Heart left ventricle (tissue), 16 donors: ENCODE data around the gene CXCR5. TPM values are rescaled to one million over a fixed set of nuclear protein-coding genes. Genes with fewer than 3 reads are reported as not detected.

Experiments
- ATAC-seq, 4 donors: fragments of 200-7000 bp; cut with Tn5 transposase; one replicate each; pipeline ENCODE4 v1.9.1; 2020 to 2022; ENCODE audit warnings: moderate library complexity in 4 of 4, mild to moderate bottlenecking in 3 of 4, moderate number of reproducible peaks in 1 of 4
- DNase-seq, 5 donors: peaks; one replicate each; pipeline ENCODE4 v3.0.0-alpha.2; 2020
- H3K27ac ChIP-seq, 12 donors: fragments of 200-600 bp; sonication (generic) in 4 of 12; one replicate each; pipeline versions ENCODE4 v1.5.0 to v1.8.0; 2016 to 2022; ENCODE audit warnings: mild to moderate bottlenecking in 2 of 12
- H3K27me3 ChIP-seq, 9 donors: fragments of 200-600 bp; sonication (generic) in 2 of 9; one replicate each; pipeline versions ENCODE4 v1.5.1 to v1.8.0; 2016 to 2022; ENCODE audit warnings: mild to moderate bottlenecking in 3 of 9
- H3K36me3 ChIP-seq, 9 donors: fragments of 200-600 bp; sonication (generic) in 2 of 9; one replicate each; pipeline versions ENCODE4 v1.5.0 to v1.8.0; 2018 to 2022; ENCODE audit warnings: mild to moderate bottlenecking in 2 of 9
- H3K4me1 ChIP-seq, 12 donors: fragments of 200-600 bp; sonication (generic) in 4 of 12; one replicate each; pipeline versions ENCODE4 v1.5.0 to v1.8.0; 2016 to 2022; ENCODE audit warnings: mild to moderate bottlenecking in 3 of 12
- H3K4me3 ChIP-seq, 12 donors: fragments of 200-600 bp; sonication (generic) in 4 of 12; one replicate each; pipeline versions ENCODE4 v1.5.0 to v1.8.0; 2017 to 2022; ENCODE audit warnings: mild to moderate bottlenecking in 9 of 12, moderate library complexity in 4 of 12
- H3K9me3 ChIP-seq, 12 donors: fragments of 200-600 bp; sonication (generic) in 4 of 12; one replicate each; pipeline versions ENCODE4 v1.5.0 to v1.8.0; 2016 to 2022; ENCODE audit warnings: mild to moderate bottlenecking in 1 of 12
- CTCF ChIP-seq, 12 donors: fragments of 200-600 bp; sonication (generic) in 4 of 12; IDR thresholded peaks; one replicate each; pipeline versions ENCODE4 v1.5.0 to v1.8.0; 2018 to 2022; ENCODE audit warnings: antibody characterized with exemption in 12 of 12, mild to moderate bottlenecking in 5 of 12
- POLR2A ChIP-seq, 2 donors: fragments of 450-650 bp; IDR thresholded peaks; one replicate each; pipeline ENCODE4 v1.6.1; 2017; ENCODE audit warnings: antibody characterized with exemption in 2 of 2, mild to moderate bottlenecking in 2 of 2, moderate library complexity in 2 of 2
- WGBS, 4 donors: extraction: QIAGEN DNeasy Blood & Tissue Kit in 2 of 4; methylation state at CpG; one replicate each; pipeline versions ENCODE4 v1.1.5 to v1.1.7; 2013 to 2018; 5-methylcytosine and 5-hydroxymethylcytosine counted together
- intact Hi-C, 10 donors: fragments of 100-400 bp; cut with DNase I; formaldehyde crosslinking; loops; one replicate each; pipeline versions ENCODE4 v1.11.1 to v1.14.2; 2022
- polyA plus RNA-seq, 2 donors: library from polyadenylated mRNA; stranded (reverse); fragments of 200-250 nt; gene quantifications; one replicate each; pipeline ENCODE4 v1.2.3, GENCODE V29; 2013
- total RNA-seq, 9 donors: library from RNA; depleted of rRNA in 2 of 9; stranded (reverse); fragments of >200 nt in 2 of 9; fragmentation: NEBNext Ultra II Directional in 3 of 9; extraction: Animal tissue kit (Norgen Biotek cat#: 25700) in 3 of 9; gene quantifications; one replicate each; pipeline versions ENCODE4 v1.1.0 to v1.2.4, GENCODE V29; 2016 to 2023
- donor health status: ischemic (EF 13 %, LVEDD 7.1; RV severe dilation, severe dysfunction).
- donor health status: healthy with polysubstance abuse.
- donor health status: DM: no; HTN: yes; CAD: no.
- donor health status: DM: no; HTN: no; CAD: no.
- donor health status: ischemic (EF 25% LVEDD 6.9; RV normal size, moderate dysfunction).
- donor health status: ischemic (EF 25% LVEDD 5.7; RV mildly dilated, moderate dysfunction).
- donor health status: healthy.
- donor health status: DM: yes; HTN: yes; CAD: no.
- donor health status: ischemic (EF 35%, LVEDD 5.7; RV mildly dilated, moderate dysfunction).
- donor health status: nonischemic (EF 11% LVEDD 7.7; RV severe dilation, severe dysfunction).
- donor health status: DM: yes; HTN: yes; CAD: no.
- donor health status: PGD.
- donor health status: ischemic (EF 29% LVEDD 5.4; RV normal size, mild dysfunction).
- donor health status: nonischemic (EF 23%, LVEDD 6.1; RV moderate dilation, normal function).

CXCR5 gene
- total and polyA plus RNA-seq, 11 donors = 0.11 to 0.27 (median 0.25) TPM; not detected in 8

- peak in 3 of 5 donors; percentile 64 to 66 (median 64) for DNase-seq
- intact Hi-C loops = loop anchor here in 1 of 10 donors (5.0 to 10.0 kb wide), 2 partner anchors 36 to 239 kb away; no protein-coding TSS in a partner anchor
These were observed 49.8 kb downstream of the CXCR5 start for GRCh38 chr11:118933486-118933885.

GRCh38 chr11:118935376-118935775 is 51.7 kb downstream of the CXCR5 start:
- peaks cover 0 to 21% (median 10%) of the 10 kb centered on the region in 12 donors for H3K4me1 ChIP-seq
- no peak overlapping the region for H3K4me3 ChIP-seq
- ATAC-seq (no peak), DNase-seq (no peak)
- H3K27me3 ChIP-seq = no peaks in the 10 kb centered on the region
- no peak overlapping the region for H3K27ac ChIP-seq
- TF ChIP-seq CTCF (IDR thresholded peaks at IDR 0.05) (no peak), POLR2A (IDR thresholded peaks at IDR 0.05) (no peak)
- intact Hi-C loops = loop anchor here in 2 of 10 donors (5.0 to 10.0 kb wide), 2 partner anchors 33 to 241 kb away; no protein-coding TSS in a partner anchor
- H3K9me3 ChIP-seq = no peaks in the 10 kb centered on the region
- 88 to 92% (median 89%) methylated on average over 8 of the region's 8 CpGs for WGBS, 4 donors
- H3K36me3 ChIP-seq = no peaks in the 10 kb centered on the region

More at GRCh38 chr11:118933486-118933885, 49.8 kb downstream of the CXCR5 start:
- Histone ChIP-seq H3K4me1 (peaks cover 0 to 26% (median 15%) of the 10 kb centered on the region in 12 donors), H3K9me3 (no peaks in the 10 kb centered on the region), H3K4me3 (no peak overlapping the region), H3K27me3 (no peaks in the 10 kb centered on the region), H3K27ac (peak overlapping the region in 11 of 12 donors; percentile 33 to 78 (median 52)), H3K36me3 (no peaks in the 10 kb centered on the region)
- WGBS, 4 donors = 4 to 10% (median 5%) methylated on average over 4 of the region's 4 CpGs
- ATAC-seq = peak; percentile 12 to 45 (median 22)
- TF ChIP-seq POLR2A (IDR thresholded peaks at IDR 0.05) (no peak), CTCF (IDR thresholded peaks at IDR 0.05) (no peak)

GRCh38 chr11:118938491-118939403 is 55.1 kb downstream of the CXCR5 start:
- Histone ChIP-seq H3K9me3 (no peaks in the 10 kb centered on the region), H3K4me3 (no peak overlapping the region), H3K27ac (no peak overlapping the region), H3K36me3 (no peaks in the 10 kb centered on the region), H3K27me3 (peaks cover 0 to 7% (median 0%) of the 10 kb centered on the region in 9 donors), H3K4me1 (peaks cover 0 to 11% (median 0%) of the 10 kb centered on the region in 12 donors)
- 72 to 78% (median 76%) methylated on average over 11 of the region's 11 CpGs for WGBS, 4 donors
- TF ChIP-seq CTCF (IDR thresholded peaks at IDR 0.05) (no peak), POLR2A (IDR thresholded peaks at IDR 0.05) (no peak)
- intact Hi-C loops = loop anchor here in 2 of 10 donors (5.0 to 10.0 kb wide), 2 partner anchors 36 to 244 kb away; no protein-coding TSS in a partner anchor
- DNase-seq = no peak
- no peak for ATAC-seq

- no peak for ATAC-seq
- TF ChIP-seq POLR2A (IDR thresholded peaks at IDR 0.05) (no peak), CTCF (IDR thresholded peaks at IDR 0.05) (no peak)
- Histone ChIP-seq H3K36me3 (no peaks in the 10 kb centered on the region), H3K9me3 (no peaks in the 10 kb centered on the region), H3K27ac (no peak overlapping the region), H3K27me3 (peaks cover 0 to 7% (median 0%) of the 10 kb centered on the region in 9 donors), H3K4me1 (peaks cover 0 to 11% (median 0%) of the 10 kb centered on the region in 12 donors), H3K4me3 (no peak overlapping the region)
- no peak for DNase-seq
- intact Hi-C loops = loop anchor here in 2 of 10 donors (5.0 to 10.0 kb wide), 2 partner anchors 37 to 245 kb away; no protein-coding TSS in a partner anchor
- WGBS, 4 donors = 69 to 76% (median 72%) methylated on average over 8 of the region's 8 CpGs
These were observed 55.8 kb downstream of the CXCR5 start for GRCh38 chr11:118939404-118939915.
